GM12872 (cell line): ENCODE data around the gene CAV2.

Experiments
- TF ChIP-seq, protein P1 (sequence below): IDR thresholded peaks from 3 replicates; pipeline ENCODE4 v1.5.1; 2011; ENCODE audit warnings: low read depth, mild to moderate bottlenecking, low read length, moderate library complexity; ENCODE audit not compliant: insufficient read depth

The CAV2 gene

DNA sequence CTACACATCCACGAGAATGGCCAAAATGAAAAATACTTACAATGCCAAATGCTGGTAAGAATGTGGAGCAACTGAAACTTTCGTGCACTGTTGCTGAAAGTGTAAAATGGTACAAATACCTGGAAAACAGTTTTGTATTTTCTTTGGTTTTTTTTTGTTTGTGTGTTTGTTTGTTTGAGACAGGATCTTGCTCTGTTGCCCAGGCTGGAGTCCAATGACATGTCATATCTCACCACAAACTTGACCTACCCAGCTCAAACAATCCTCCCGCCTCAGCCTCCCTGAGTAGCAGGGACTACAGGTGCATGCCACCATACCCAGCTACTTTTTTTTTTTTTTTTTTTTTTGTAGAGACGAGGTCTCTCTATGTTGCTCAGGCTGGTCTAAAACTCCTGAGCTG, 35.6 kb upstream of the CAV2 start:
- TF ChIP-seq, protein P1, sequence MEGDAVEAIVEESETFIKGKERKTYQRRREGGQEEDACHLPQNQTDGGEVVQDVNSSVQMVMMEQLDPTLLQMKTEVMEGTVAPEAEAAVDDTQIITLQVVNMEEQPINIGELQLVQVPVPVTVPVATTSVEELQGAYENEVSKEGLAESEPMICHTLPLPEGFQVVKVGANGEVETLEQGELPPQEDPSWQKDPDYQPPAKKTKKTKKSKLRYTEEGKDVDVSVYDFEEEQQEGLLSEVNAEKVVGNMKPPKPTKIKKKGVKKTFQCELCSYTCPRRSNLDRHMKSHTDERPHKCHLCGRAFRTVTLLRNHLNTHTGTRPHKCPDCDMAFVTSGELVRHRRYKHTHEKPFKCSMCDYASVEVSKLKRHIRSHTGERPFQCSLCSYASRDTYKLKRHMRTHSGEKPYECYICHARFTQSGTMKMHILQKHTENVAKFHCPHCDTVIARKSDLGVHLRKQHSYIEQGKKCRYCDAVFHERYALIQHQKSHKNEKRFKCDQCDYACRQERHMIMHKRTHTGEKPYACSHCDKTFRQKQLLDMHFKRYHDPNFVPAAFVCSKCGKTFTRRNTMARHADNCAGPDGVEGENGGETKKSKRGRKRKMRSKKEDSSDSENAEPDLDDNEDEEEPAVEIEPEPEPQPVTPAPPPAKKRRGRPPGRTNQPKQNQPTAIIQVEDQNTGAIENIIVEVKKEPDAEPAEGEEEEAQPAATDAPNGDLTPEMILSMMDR, result no peak

DNA sequence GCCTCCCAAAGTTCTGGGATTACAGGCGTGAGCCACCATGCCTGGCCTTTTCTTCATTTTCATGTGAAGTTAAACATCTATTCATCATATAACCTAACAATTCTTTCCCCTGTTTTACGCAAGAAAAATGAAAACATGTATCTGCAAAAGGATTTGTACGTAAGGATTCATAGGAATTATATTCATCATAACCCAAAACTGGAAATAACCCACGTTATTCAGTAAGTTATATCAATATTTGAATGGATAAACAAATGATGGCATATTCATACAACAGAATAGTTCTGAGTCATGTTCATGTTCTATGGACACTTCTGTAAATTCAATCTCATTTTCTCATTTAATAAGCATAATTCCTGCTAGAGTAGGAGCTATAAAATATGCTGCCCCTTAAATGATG, 35.2 kb upstream of the CAV2 start:
- TF ChIP-seq, protein P1, result no peak

DNA sequence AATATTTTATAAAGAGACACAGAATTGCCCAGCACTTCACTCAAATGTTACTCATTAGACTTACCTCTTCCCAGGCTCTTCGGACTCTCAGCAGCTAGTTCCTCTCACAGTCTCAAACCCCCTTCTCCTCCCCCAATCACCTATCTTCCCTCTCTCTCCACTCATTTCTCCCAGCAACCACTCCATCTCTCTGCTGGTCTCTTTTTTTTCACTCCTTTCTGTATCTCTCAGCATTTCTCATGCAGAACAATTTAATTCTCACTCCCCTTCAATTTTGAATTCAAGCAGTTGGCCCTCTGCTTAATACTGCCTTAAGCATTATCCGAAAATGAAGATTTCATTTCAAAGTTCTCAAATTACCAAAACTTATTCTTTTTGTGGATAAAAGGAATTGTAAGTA, 34.4 kb upstream of the CAV2 start:
- TF ChIP-seq, protein P1, result no peak

DNA sequence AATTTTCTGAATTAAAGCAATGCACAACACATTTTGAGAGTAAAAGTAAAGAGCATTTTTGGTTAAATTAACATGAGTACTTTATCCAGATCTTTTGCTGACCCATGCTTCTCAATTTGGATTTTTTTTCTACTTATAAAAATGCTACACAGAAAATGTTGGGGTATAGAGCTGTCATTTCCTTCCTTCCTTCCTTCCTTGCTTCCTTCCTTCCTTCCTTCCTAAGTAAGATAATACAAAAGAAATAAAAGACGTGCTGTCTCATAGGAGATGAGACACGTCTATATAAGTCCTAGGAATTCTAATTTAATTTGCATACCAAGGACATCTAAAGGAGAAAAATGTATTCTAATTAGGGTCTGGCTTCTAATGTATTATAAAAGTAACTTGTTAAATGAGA, 31.0 kb upstream of the CAV2 start:
- TF ChIP-seq, protein P1, result no peak

DNA sequence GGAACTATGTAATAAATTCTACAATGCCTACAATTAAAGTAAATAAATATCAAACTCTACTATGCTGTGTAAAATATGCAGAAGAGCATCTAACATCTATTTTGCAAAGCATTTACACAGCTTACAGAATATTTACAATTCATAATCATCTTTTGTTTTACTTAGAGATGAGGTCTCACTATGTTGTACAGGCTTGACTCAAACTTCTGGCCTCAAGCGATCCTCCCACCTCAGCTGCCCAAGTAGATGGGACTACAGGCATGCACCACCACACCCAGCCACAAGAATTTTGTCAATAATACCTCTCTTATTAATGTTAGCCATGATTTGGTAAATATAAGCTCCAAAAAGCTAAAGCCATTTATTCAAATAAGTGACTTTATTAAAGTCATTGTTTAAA, 21.9 kb upstream of the CAV2 start:
- TF ChIP-seq, protein P1, result no peak

DNA sequence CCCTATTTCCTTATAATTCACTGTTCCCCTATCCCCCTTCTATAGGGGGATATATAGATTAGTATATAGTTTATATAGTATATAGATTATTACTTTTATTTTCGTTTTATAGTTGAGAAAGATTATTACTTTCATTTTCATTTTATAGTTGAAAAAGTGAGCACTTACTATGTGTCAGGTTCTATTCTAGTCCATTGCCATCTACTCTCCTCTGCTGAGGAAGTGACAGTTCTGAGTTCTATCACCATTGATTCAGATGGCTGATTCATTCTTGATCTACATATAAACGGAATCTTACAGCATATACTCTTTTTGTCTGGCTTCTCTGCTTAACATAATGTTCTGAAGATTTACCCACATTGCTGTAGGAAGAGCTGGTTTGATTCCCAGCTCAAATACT, 20.7 kb upstream of the CAV2 start:
- TF ChIP-seq, protein P1, result no peak

DNA sequence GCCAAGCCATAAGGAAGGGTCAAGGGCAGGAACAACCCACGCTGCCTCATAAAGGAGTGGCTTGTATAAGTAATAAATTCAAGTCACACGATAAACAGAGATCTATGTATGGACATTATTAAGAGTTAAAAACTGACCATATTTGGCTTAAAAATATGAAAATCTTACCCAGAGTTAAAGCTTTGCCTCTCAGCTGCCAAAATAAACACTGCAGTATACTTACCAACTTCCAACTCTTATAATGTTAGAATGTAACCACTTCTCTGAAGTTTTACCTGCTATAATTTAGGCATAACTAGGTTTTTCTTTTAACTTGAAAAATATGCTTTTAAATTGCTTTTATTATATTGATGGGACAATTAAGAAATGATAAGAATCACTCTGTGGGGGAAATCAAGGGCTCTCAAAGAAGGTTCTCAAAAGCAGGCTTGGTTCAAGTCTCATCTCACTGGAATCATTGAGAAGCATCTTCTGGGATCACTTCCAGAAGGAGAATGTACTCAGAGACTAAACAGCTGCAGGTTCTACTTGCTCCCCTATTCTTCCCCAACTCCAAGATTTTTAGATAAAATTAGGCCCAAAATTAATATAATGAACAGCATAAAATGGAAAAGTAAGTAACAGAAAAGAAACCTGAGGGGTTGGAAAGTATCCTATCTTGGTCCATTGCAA, 16.1 kb upstream of the CAV2 start:
- TF ChIP-seq, protein P1, result no peak
